ENCODE data around the gene MS4A2.
"Not testable (repeated sequence)": the region's sequence is repeated elsewhere in the genome, so short reads cannot be mapped to it uniquely, and the experiment has no call there.

MS4A2 gene

DNA sequence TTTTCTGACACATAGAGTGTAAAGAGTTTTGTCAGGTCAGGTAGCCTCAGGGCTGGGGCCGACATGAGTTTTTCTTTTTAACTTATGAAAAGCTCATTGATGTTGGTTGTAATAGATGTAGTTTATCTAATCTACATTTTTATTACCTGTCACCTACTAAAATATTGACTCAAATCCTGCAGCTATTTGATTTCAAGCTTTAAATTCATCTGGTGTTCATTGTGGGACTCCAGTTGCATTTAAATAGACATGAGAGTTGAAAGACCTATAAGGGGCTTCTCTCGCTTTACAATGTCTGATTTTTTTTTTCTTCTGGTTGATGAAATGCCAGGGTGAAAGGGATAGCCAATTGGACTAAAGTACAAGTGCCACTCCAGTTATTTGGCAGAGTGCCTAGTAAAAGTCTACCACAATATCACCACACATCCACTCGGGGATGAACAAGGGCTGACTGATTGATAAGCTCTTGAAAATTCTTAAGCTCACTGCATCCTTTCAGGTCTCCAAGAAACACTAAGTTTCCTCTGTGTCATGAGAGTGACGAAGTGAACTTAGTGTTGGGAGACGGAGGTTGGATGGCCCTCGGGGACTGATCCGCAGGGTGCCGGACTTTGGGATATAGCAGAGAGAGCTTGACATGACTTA lies 16.1 kb downstream of the MS4A2 start:
- not testable (repeated sequence) for DNase-seq

GRCh38 chr11:60108631-60109030 lies 20.2 kb downstream of the MS4A2 start:
- DNase-seq: not testable (repeated sequence)

DNA sequence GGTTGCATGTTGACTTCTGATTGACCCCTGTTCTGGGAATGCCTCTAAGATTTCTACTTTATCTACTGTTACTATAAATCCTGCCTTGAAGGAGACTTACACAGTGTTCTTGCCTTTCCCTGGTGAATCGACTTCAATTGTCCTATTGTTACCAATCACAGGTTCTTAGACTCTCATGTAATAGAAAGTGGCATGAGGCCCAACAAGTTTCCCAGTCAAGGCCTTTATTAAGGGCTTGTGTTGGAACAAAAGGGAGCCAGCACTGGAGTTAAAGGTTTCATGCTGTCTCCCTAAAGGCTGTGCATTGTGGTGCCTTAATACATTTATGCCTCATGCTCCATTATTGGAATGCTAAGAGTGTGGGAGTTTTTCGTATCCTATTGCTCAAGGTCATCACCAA lies 23.3 kb downstream of the MS4A2 start:
- no peak for DNase-seq

- DNase-seq: no peak
Observed at GRCh38 chr11:60116996-60117790, 28.7 kb downstream of the MS4A2 start.

- DNase-seq: no peak
Observed at GRCh38 chr11:60118338-60118737, 29.9 kb downstream of the MS4A2 start.

DNA sequence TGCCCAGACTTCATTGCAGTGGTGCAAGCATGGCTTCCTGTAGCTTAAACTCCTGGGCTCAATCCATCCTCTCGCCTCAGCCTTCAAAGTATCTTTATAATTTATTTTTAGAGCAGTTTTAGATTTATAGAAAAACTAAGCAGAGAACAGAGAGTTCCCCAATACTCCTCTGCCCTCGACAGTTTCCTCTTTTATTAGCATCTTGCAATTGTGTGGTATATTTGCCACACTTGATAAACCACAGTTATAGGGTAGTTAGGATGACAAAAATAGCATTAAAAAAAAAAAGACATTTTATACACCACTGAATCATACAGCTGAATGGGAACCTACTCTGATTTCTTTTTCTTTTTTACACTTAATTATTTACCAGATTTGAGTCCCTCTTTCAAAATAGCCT lies 31.2 kb downstream of the MS4A2 start:
- DNase-seq: no peak

DNA sequence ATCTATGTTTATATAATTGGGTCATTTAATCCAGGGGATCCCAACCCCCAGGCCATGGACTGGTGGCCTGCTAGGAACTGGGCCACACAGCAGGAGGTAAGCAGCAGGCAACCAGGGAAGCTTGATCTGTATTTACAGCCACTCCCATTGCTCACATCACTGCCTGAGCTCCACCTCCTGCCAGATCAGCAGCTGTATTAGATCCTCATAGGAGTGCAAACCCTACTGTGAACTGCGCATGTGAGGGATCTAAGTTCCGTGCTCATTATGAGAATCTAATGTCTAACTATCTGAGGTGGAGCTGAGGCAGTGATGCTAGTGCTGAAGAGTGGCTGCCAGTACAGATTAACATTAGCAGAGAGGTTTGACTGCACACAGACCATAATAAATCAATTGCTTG lies 32.8 kb downstream of the MS4A2 start:
- DNase-seq: no peak

DNA sequence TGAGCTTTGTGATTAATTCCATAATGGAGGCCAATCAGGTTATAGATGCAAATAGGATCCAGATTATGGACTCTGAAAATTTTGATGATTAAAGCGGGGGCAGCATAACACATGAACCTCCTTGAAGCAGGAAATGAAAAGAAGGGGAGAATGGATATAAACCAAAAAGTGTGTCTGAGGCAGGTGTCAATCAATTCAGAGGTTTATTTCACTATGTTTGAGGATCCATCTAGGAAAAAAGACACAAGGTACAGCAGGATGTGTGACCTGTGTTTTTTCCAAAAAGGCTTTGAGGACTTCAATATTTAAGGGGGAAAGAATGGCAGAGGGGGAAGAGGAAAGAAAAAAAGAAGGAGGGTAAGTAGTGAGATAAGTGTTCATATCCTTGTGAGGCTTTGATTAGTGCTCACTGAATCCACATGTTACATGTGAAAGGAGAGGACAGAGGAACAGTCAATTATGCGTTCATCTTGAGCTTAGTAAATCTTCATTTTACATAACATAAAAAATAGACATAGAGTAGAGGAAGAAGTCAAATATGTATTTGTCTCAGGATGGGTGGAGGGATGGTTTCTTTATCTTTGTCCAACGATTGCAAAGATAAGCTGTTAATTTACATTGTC lies 34.1 kb downstream of the MS4A2 start:
- DNase-seq: no peak

DNA sequence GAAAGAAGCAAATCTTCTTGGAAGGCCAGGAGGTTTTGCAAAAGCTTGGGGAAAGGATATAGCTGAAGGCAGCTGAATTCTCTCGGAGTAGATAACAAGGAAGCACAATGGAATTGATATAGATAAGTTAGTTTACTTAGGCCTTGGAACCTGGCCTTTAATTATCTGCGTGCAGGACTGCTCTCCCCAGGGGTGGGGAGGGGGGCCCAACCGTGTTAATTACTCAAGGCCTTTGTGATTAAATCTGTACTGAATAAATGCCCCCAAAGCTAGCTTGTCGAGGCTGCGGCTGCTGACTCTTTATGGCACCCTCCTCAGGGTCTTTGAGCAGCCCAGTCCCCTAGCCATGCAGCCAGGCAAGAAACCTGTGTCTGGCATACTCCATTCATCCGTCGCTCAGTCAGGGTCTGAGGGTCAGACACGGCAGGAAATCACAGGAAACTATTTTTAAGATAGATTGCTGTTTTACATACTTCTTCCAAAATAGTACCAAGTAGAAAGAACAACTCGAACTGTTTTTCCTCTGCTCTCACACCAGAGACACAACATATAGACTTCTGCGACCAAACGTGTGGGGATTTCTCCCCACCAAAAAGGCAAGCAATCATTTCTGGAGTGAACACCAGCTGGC lies 36.5 kb downstream of the MS4A2 start:
- DNase-seq: no peak

- no peak for DNase-seq
Observed at GRCh38 chr11:60125956-60126585, 37.6 kb downstream of the MS4A2 start.

GRCh38 chr11:60127311-60127811 lies 38.9 kb downstream of the MS4A2 start:
- no peak for DNase-seq

DNA sequence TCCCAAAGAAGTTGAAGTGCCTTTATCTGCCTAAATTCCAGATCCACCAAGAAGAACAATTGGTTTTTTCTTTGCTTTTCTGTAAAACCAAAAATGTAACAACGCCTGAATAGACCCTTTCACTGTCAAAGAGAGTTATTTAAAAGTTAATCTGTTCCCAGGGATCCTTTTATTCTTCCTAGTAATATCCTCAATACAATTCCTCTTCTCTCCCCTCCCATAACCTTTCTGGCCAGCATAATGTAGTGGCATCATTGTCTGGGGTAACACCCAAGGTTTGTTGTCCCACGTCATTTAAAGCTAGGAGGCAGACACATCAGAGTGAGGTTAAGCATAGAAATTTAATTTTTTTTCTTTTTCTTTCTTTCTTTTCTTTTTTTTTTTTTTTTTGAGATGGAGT lies 39.9 kb downstream of the MS4A2 start:
- DNase-seq: no peak

GRCh38 chr11:60128866-60129265 lies 40.4 kb downstream of the MS4A2 start:
- not testable (repeated sequence) for DNase-seq

GRCh38 chr11:60129853-60130252 lies 41.4 kb downstream of the MS4A2 start:
- DNase-seq: no peak

DNA sequence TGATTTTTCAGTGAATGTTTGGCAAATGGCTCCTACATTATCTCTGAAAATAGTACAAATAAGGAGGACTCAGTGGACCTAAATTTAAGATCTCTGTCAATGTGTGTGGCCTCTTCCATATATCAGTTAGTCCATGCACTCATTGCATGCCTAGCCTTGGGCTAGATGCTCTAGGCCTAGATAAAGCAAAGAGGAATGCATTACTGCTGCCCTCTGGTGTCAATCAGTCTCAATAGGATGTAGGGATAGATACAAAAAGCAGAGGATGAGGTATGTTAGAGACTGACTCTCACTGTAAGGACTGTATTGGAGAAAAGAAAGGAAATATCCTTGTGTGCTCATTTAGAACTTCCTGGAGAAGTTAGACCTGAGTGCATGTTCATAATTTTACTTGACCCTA lies 42.0 kb downstream of the MS4A2 start:
- no peak for DNase-seq

DNA sequence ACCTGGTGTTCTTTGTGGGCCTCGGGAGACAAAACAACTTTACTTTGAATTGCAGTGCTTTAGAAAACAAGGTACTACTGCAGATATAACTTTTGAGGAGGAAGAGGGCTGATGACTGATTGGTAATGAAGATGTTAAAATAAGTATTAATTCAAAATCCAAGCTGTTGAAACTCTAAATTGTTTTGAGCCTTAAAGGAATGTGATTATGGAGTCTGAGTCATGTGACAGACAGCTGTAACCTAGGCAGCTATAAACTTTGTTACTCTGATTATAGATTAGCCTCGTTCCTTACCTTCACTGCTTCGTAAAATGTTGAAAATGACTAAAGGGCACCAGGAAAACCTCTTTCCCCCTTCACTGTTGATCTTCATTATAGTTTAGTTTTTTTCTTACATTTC lies 43.4 kb downstream of the MS4A2 start:
- DNase-seq: no peak

DNA sequence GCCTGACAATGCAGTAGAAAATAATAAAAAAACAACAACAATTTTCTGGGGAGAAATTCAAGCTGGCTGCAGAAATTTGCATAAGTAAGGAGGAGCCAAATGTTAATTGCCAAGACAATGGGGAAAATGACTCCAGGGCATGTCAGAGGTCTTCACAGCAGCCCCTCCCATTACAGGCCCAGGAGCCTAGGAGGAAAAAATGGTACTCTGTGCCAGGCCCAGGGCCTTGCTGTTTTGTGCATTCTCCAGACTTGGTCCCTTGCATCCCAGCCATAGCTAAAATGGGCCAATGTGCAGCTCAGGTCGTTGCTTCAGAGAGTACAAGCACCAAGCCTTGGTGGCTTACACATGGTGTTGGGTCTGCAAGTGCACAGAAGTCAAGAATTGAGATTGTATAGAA lies 45.5 kb downstream of the MS4A2 start:
- no peak for DNase-seq

GRCh38 chr11:60143768-60144167 lies 55.3 kb downstream of the MS4A2 start:
- DNase-seq: no peak

DNA sequence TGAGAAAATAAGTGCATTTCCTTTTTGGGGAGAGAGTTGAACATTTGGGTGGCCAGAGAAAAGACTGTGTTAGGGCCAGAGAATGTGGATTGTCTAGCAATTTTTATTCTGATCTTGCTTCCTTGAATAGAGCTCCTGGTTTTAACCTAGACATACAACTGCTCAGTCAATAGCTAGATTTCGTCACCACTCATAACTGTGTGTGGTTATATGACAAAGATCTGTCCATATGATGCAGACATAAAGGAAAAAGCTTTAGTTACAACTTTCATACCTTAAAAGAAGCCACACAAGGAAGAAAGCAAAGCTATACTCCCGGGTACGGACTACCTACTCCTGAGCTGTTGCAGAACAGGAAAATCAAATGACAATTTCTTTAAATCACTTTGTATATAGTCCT lies 57.2 kb downstream of the MS4A2 start:
- DNase-seq: no peak
